Raji (cell line): Measurements from ENCODE around the gene ERCC6L.
A peak's percentile ranks its signal among the peaks of the same experiment; 100 is the strongest.

Experiments used
- POLR2A ChIP-seq: IDR thresholded peaks from 2 replicates; pipeline ENCODE4 v1.6.1; 2011; ENCODE audit warnings: low read depth, low read length, control low read depth; ENCODE audit not compliant: insufficient read depth

Gene ERCC6L

GRCh38 chrX:72238721-72239475 lies at the start of gene ERCC6L:
Gene ERCC6L (minus strand): TSS chrX:72239027. CDS start chrX:72238911, 116 bp downstream.
- peak; percentile 95 for TF ChIP-seq POLR2A

GRCh38 chrX:72282302-72282701 lies 43.5 kb upstream of the ERCC6L start:
- no peak for TF ChIP-seq POLR2A

GRCh38 chrX:72280321-72280845 lies 41.6 kb upstream of the ERCC6L start:
- no peak for TF ChIP-seq POLR2A

GRCh38 chrX:72276478-72276953 lies 37.7 kb upstream of the ERCC6L start:
- no peak for TF ChIP-seq POLR2A

GRCh38 chrX:72274526-72274925 lies 35.7 kb upstream of the ERCC6L start:
- TF ChIP-seq POLR2A = no peak

GRCh38 chrX:72273718-72274117 lies 34.9 kb upstream of the ERCC6L start:
- no peak for TF ChIP-seq POLR2A

- TF ChIP-seq POLR2A = no peak
These were observed 34.0 kb upstream of the ERCC6L start for GRCh38 chrX:72272868-72273267.

GRCh38 chrX:72271812-72272211 lies 33.0 kb upstream of the ERCC6L start:
- no peak for TF ChIP-seq POLR2A

- no peak for TF ChIP-seq POLR2A
These were observed 32.4 kb upstream of the ERCC6L start for GRCh38 chrX:72271091-72271788.

GRCh38 chrX:72270316-72270866 lies 31.6 kb upstream of the ERCC6L start:
- no peak for TF ChIP-seq POLR2A

GRCh38 chrX:72269671-72270251 lies 30.9 kb upstream of the ERCC6L start:
- TF ChIP-seq POLR2A = no peak

- TF ChIP-seq POLR2A = no peak
These were observed 30.0 kb upstream of the ERCC6L start for GRCh38 chrX:72268597-72269365.

GRCh38 chrX:72265263-72265662 lies 26.4 kb upstream of the ERCC6L start:
- TF ChIP-seq POLR2A = no peak

- no peak for TF ChIP-seq POLR2A
These were observed 23.2 kb upstream of the ERCC6L start for GRCh38 chrX:72262077-72262476.

GRCh38 chrX:72260448-72260847 lies 21.6 kb upstream of the ERCC6L start:
- TF ChIP-seq POLR2A = no peak
